Keratinocyte (primary cell): ENCODE results near the gene PCSK1N. TPM values are rescaled to one million over a fixed set of nuclear protein-coding genes. Genes with fewer than 3 reads are reported as not detected.

Experiments
- DNase-seq: peaks from one replicate; pipeline ENCODE4 v3.0.0-alpha.2; 2011; ENCODE audit warnings: low read depth, missing footprints, low spot score
- FAIRE-seq: peaks from 2 replicates; lab custom pipeline; 2011; peaks lifted over from hg19 to GRCh38; lab: Jason Lieb, UNC
- H2AFZ ChIP-seq: 2 replicates; pipeline ENCODE4 v1.6.0; 2012; ENCODE audit warnings: low read length, control low read depth, inconsistent platforms; ENCODE audit not compliant: control insufficient read depth
- H3K27ac ChIP-seq: 2 replicates; pipeline ENCODE4 v1.5.1; 2011; ENCODE audit warnings: low read length; ENCODE audit not compliant: control insufficient read depth, insufficient read depth
- H3K27me3 ChIP-seq: 3 replicates; pipeline ENCODE4 v1.6.0; 2011; ENCODE audit warnings: low read length; ENCODE audit not compliant: control insufficient read depth, insufficient read depth; ENCODE audit errors: extremely low read depth
- H3K36me3 ChIP-seq, 2 experiments: 2 replicates in 1 of 2; 3 replicates in 1 of 2; pipeline ENCODE4 v1.5.1; 2011; ENCODE audit warnings: low read length in 2 of 2, mild to moderate bottlenecking in 1 of 2; ENCODE audit not compliant: control insufficient read depth in 2 of 2, insufficient read depth in 2 of 2; ENCODE audit errors: extremely low read depth in 1 of 2
- H3K4me1 ChIP-seq: 3 replicates; pipeline ENCODE4 v1.5.1; 2011; ENCODE audit warnings: low read length; ENCODE audit not compliant: control insufficient read depth, insufficient read depth; ENCODE audit errors: extremely low read depth
- H3K4me2 ChIP-seq: 3 replicates; pipeline ENCODE4 v1.6.0; 2011; ENCODE audit warnings: low read depth, low read length; ENCODE audit not compliant: control insufficient read depth, insufficient read depth; ENCODE audit errors: extremely low read depth
- H3K4me3 ChIP-seq, 3 experiments: fragments of 200-600 bp in 1 of 3; sonication (generic) in 1 of 3; 2 replicates in 2 of 3; 3 replicates in 1 of 3; pipeline ENCODE4 v1.5.1; 2011 to 2016; ENCODE audit warnings: low read length in 3 of 3, mild to moderate bottlenecking in 3 of 3, control low read depth in 2 of 3, inconsistent platforms in 1 of 3, low read depth in 1 of 3, mixed read lengths in 1 of 3, mixed run types in 1 of 3, moderate library complexity in 1 of 3; ENCODE audit not compliant: control insufficient read depth in 2 of 3, insufficient read depth in 2 of 3; ENCODE audit errors: extremely low read depth in 1 of 3
- H3K79me2 ChIP-seq: 2 replicates; pipeline ENCODE4 v1.6.0; 2012; ENCODE audit warnings: low read length; ENCODE audit not compliant: control insufficient read depth, insufficient read depth
- H3K9ac ChIP-seq: 3 replicates; pipeline ENCODE4 v1.6.0; 2011; ENCODE audit warnings: low read length; ENCODE audit not compliant: control insufficient read depth, insufficient read depth; ENCODE audit errors: extremely low read depth
- H3K9me1 ChIP-seq: 3 replicates; pipeline ENCODE4 v1.6.0; 2011; ENCODE audit warnings: low read length; ENCODE audit not compliant: control insufficient read depth, insufficient read depth; ENCODE audit errors: extremely low read depth
- H3K9me3 ChIP-seq: 2 replicates; pipeline ENCODE4 v1.5.1; 2012; ENCODE audit warnings: low read depth, low read length; ENCODE audit not compliant: control insufficient read depth
- H4K20me1 ChIP-seq: 3 replicates; pipeline ENCODE4 v1.6.0; 2011; ENCODE audit warnings: low read length; ENCODE audit not compliant: control insufficient read depth, insufficient read depth; ENCODE audit errors: extremely low read depth
- EZH2 ChIP-seq: IDR thresholded peaks from one replicate; pipeline ENCODE4 v1.6.1; 2012; ENCODE audit warnings: inconsistent platforms, mild to moderate bottlenecking, low read length, moderate library complexity
- dilution Hi-C: fragments of 300-500 bp; cut with MboI; formaldehyde crosslinking; loops from one replicate; pipeline ENCODE4 v1.7.0; 2020; ENCODE audit warnings: low sequenced_read_pairs; ENCODE audit not compliant: extremely low pct_ligation_motif_present
- polyA plus RNA-seq, 5 experiments: library from polyadenylated mRNA; depleted of rRNA in 3 of 5; stranded (reverse) in 3 of 5; stranded (forward) in 1 of 5; unstranded in 1 of 5; fragments of >200 nt; gene quantifications; 1 replicate in 1 of 5; 2 replicates in 3 of 5; 3 replicates in 1 of 5; pipeline versions ENCODE4 v1.2.1 to v1.2.3, GENCODE V29; 2011 to 2012; ENCODE audit warnings: missing spikeins in 2 of 5, low read depth in 1 of 5, low replicate concordance in 1 of 5
- TF ChIP-seq, protein P1 (sequence below), 3 experiments: IDR thresholded peaks in 1 of 3; conservative IDR thresholded peaks in 1 of 3; optimal IDR thresholded peaks in 1 of 3; 2 replicates in 2 of 3; 3 replicates in 1 of 3; pipeline versions ENCODE3 to v1.5.1; 2011; ENCODE audit warnings: low read length in 3 of 3, mild to moderate bottlenecking in 3 of 3, moderate library complexity in 2 of 3, control low read depth in 1 of 3, inconsistent platforms in 1 of 3; ENCODE audit not compliant: insufficient read depth in 2 of 3; ENCODE audit errors: extremely low read depth in 1 of 3

The PCSK1N gene
- polyA plus RNA-seq, 1 donor (not counting 4 experiments of a cell fraction or from before 2014, with no cell fraction given), result 0.54 TPM

DNA sequence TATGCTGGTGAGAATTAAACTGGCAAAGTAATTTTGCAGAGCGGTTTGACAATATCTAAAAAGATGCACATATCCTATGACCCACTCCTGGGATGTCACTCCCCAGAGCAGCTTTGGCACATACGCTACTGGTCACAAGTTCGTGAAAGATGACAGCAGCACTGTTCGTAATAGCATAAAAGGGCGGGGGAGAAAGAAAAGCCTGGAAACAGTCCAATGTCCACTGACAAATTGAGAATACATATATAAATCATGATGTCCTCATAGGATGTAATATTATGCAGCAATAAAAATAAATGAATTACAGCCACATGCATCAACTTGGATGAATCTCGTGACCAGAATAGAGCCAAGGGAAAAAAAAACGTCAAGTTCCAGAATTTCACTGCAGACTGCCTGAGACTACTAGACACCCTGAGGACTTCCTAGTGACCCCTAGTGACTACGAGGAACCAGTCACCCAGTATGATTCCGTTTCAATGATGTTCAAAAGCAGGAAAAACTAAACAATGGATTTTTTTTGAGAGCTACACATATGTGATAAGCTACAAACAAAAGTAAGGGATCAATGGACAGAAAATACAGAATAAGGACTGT lies 1.8 kb downstream of the PCSK1N start:
- Histone ChIP-seq H3K79me2 (no peaks in the 10 kb centered on the region), H3K4me2 (no peak overlapping the region), H3K9me1 (no peaks in the 10 kb centered on the region), H3K9me3 (no peaks in the 10 kb centered on the region), H3K9ac (no peak overlapping the region), H3K27me3 (peaks cover 10% of the 10 kb centered on the region), H4K20me1 (no peaks in the 10 kb centered on the region), H3K4me1 (no peaks in the 10 kb centered on the region), H3K36me3 (no peaks in the 10 kb centered on the region), H3K4me3 (no peak overlapping the region), H3K27ac (no peak overlapping the region), H2AFZ (no peak overlapping the region)
- dilution Hi-C loops, result no loop called here
- no peak for TF ChIP-seq EZH2
- TF ChIP-seq, protein P1, sequence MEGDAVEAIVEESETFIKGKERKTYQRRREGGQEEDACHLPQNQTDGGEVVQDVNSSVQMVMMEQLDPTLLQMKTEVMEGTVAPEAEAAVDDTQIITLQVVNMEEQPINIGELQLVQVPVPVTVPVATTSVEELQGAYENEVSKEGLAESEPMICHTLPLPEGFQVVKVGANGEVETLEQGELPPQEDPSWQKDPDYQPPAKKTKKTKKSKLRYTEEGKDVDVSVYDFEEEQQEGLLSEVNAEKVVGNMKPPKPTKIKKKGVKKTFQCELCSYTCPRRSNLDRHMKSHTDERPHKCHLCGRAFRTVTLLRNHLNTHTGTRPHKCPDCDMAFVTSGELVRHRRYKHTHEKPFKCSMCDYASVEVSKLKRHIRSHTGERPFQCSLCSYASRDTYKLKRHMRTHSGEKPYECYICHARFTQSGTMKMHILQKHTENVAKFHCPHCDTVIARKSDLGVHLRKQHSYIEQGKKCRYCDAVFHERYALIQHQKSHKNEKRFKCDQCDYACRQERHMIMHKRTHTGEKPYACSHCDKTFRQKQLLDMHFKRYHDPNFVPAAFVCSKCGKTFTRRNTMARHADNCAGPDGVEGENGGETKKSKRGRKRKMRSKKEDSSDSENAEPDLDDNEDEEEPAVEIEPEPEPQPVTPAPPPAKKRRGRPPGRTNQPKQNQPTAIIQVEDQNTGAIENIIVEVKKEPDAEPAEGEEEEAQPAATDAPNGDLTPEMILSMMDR (optimal IDR thresholded peaks at IDR 0.05 in 1 of 3, IDR thresholded peaks at IDR 0.05 in 1 of 3, conservative IDR thresholded peaks at IDR 0.05 in 1 of 3; ENCODE audit: extremely low read depth in 1 of 3, insufficient read depth in 2 of 3, low read length in 3 of 3), result no peak
- FAIRE-seq (no peak), DNase-seq (no peak)

DNA sequence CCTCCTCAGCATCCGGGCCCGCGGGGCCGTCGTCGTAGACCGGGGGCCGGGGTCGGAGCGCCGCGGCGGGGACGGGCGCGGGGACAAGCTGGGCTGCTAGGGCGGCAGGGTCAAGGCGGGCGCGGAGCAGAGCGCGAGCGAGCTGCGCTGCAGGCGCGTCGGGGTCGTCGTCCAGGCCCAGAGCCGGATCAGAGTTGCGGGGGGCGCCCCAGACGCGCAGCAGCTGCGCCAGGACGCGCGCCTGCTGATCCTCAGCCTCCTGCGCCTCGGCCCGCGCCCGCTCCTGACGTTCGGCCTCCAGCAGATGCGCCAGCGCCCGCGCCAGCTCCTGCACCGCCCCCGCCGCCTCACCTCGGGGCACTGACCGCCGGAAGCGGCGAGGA lies 3.5 kb downstream of the PCSK1N start:
- no peaks in the 10 kb centered on the region for H3K79me2 ChIP-seq
- no peaks in the 10 kb centered on the region for H3K9me1 ChIP-seq
- no peaks in the 10 kb centered on the region for H3K36me3 ChIP-seq
- no peak overlapping the region for H2AFZ ChIP-seq
- peak overlapping the region; percentile 10 for H3K4me2 ChIP-seq
- DNase-seq (no peak), FAIRE-seq (no peak)
- no peaks in the 10 kb centered on the region for H4K20me1 ChIP-seq
- H3K9ac ChIP-seq, result no peak overlapping the region
- TF ChIP-seq, protein P1 (optimal IDR thresholded peaks at IDR 0.05 in 1 of 3, IDR thresholded peaks at IDR 0.05 in 1 of 3, conservative IDR thresholded peaks at IDR 0.05 in 1 of 3; ENCODE audit: extremely low read depth in 1 of 3, insufficient read depth in 2 of 3, low read length in 3 of 3), result no peak
- no peak for TF ChIP-seq EZH2
- dilution Hi-C loops, result no loop called here
- H3K27me3 ChIP-seq, result peaks cover 10% of the 10 kb centered on the region
- H3K4me3 ChIP-seq, result no peak overlapping the region
- no peak overlapping the region for H3K27ac ChIP-seq
- no peaks in the 10 kb centered on the region for H3K4me1 ChIP-seq
- H3K9me3 ChIP-seq, result no peaks in the 10 kb centered on the region
